ENCODE data around the gene KMT5B.

The KMT5B gene

DNA sequence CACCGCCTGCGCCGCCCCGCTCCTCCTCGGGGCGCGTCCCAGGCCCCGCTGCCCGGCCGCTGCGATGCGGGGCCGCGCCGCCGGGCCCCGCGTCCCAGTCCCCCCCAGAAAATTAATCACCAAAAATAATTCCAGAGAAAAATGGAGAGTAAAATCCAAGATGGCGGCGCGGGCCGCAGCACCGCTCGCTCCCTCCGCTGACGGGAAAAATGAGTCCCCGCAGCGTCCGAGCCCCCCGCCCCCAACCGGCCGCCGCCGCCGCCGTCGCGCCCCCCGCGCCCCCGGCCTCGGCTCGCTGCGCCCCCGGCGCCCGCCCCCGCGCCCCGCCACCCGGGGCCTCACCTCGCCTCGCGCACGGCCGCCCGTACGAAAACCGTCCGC, at the start of gene KMT5B:
Gene KMT5B, minus strand, starts transcription at position 162 of the 381 bp plus-strand sequence. CDS start 23,220 bp downstream, outside the sequence.
- H3K27ac ChIP-seq (ENCODE audit: low read depth, low read length) = peak within 1 kb of the TSS; percentile 98
- peak within 1 kb of the TSS; percentile 74 to 100 for H3K4me3 ChIP-seq (ENCODE audit: low read depth in 1 of 2, low read length in 2 of 2)
- peaks cover 58 to 59% of the 10 kb centered on the region in 2 donors for H3K4me1 ChIP-seq (ENCODE audit: control insufficient read depth in 1 of 2, insufficient read depth in 2 of 2, low read length in 2 of 2)
- H3K9me3 ChIP-seq (ENCODE audit: control insufficient read depth in 1 of 2, low read length in 2 of 2) = no peaks in the 10 kb centered on the region
- peak within 1 kb of the TSS; percentile 78 to 95 for H3K9ac ChIP-seq (ENCODE audit: low read depth in 1 of 2, low read length in 2 of 2)
- H3K36me3 ChIP-seq (ENCODE audit: control insufficient read depth in 1 of 2, insufficient read depth in 2 of 2, low read length in 2 of 2) = no peaks in the 10 kb centered on the region
- H3K27me3 ChIP-seq (ENCODE audit: control insufficient read depth in 1 of 2, insufficient read depth in 2 of 2, low read length in 2 of 2) = no peaks in the 10 kb centered on the region

DNA sequence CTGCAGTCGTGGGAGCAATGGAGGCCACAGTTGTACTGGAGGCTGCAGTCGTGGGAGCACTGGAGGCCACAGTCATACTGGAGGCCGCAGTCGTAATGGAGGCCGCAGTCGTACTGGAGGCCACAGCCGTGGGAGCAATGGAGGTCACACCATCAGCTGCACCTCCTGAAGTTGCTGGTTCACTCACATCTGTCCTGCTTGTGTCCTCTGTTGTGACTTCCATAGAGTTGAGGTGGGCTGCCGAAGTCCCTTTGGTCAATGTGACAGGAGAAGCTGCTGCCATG, 49.4 kb upstream of the KMT5B start:
- Histone ChIP-seq H3K4me1 (ENCODE audit: control insufficient read depth in 1 of 2, insufficient read depth in 2 of 2, low read length in 2 of 2) (peaks cover 18 to 22% of the 10 kb centered on the region in 2 donors), H3K9ac (ENCODE audit: low read depth in 1 of 2, low read length in 2 of 2) (no peak overlapping the region), H3K27me3 (ENCODE audit: control insufficient read depth in 1 of 2, insufficient read depth in 2 of 2, low read length in 2 of 2) (no peaks in the 10 kb centered on the region), H3K27ac (ENCODE audit: low read depth, low read length) (no peak overlapping the region), H3K36me3 (ENCODE audit: control insufficient read depth in 1 of 2, insufficient read depth in 2 of 2, low read length in 2 of 2) (peaks cover 56 to 71% of the 10 kb centered on the region in 2 donors), H3K9me3 (ENCODE audit: control insufficient read depth in 1 of 2, low read length in 2 of 2) (no peaks in the 10 kb centered on the region), H3K4me3 (ENCODE audit: low read depth in 1 of 2, low read length in 2 of 2) (no peak overlapping the region)

DNA sequence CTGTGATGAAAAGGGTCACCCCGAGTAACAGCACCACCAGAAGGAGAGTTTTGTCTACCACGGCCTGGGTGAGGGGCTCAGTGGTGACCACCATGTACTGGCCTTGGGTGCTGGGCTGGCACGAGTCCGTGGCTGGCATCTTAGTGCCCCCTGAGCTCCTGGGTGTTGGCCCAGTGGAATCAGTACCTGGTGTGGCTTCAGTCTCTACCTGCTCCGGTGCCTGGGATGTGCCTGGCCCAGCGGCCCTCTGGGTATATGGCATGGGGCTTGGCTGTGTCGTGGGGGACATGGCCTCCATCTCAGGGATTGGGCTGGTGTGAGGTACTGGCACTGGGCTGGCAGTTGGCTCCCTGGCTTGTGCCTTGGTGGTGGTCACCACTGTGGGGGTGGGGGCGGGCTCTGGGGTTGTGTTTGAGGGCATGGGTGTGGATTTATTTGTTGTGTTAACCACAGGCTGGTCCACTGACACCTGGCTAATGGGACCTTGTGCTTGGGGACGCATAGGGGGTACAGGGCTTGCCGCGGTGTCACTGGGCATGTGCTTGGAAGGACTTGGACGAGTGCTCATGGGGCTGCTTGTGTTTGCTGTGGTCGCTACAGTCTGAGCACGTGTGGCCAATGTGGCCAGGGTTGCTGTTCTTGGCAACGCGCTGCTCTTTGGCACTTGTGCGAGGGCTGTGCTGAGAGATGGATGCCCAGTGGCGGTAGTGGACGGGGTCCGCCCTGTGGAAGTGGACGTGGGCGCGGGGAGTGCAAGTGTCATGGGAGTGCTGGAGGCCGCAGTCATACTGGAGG, 48.9 kb upstream of the KMT5B start:
- Histone ChIP-seq H3K9me3 (ENCODE audit: control insufficient read depth in 1 of 2, low read length in 2 of 2) (no peaks in the 10 kb centered on the region), H3K4me1 (ENCODE audit: control insufficient read depth in 1 of 2, insufficient read depth in 2 of 2, low read length in 2 of 2) (peaks cover 18% of the 10 kb centered on the region in 2 donors), H3K27ac (ENCODE audit: low read depth, low read length) (no peak overlapping the region), H3K9ac (ENCODE audit: low read depth in 1 of 2, low read length in 2 of 2) (no peak overlapping the region), H3K4me3 (ENCODE audit: low read depth in 1 of 2, low read length in 2 of 2) (no peak overlapping the region), H3K27me3 (ENCODE audit: control insufficient read depth in 1 of 2, insufficient read depth in 2 of 2, low read length in 2 of 2) (no peaks in the 10 kb centered on the region), H3K36me3 (ENCODE audit: control insufficient read depth in 1 of 2, insufficient read depth in 2 of 2, low read length in 2 of 2) (peaks cover 51 to 65% of the 10 kb centered on the region in 2 donors)

DNA sequence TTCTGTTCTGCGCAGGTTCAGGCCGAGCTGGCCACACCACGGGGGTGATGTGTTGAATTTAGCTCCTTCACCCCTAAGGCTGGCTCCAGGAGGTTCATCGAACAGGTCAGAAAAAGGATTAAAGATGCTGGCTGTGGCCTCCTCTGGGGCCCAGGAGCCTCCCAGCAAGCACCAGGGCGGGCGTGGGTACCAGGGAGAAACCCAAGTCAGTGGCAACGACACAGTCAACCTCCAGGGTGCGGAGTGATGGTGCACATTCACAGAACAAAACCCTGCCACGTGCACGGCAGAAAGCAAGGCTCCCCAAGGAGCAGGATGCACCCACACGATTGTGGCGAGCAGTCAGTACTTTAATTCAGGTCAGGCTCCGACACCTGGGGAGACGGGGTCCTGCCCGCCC, 47.9 kb upstream of the KMT5B start:
- H3K9ac ChIP-seq (ENCODE audit: low read depth in 1 of 2, low read length in 2 of 2) = no peak overlapping the region
- H3K27me3 ChIP-seq (ENCODE audit: control insufficient read depth in 1 of 2, insufficient read depth in 2 of 2, low read length in 2 of 2) = no peaks in the 10 kb centered on the region
- no peak overlapping the region for H3K27ac ChIP-seq (ENCODE audit: low read depth, low read length)
- H3K4me3 ChIP-seq (ENCODE audit: low read depth in 1 of 2, low read length in 2 of 2) = no peak overlapping the region
- peaks cover 47 to 56% of the 10 kb centered on the region in 2 donors for H3K36me3 ChIP-seq (ENCODE audit: control insufficient read depth in 1 of 2, insufficient read depth in 2 of 2, low read length in 2 of 2)
- H3K9me3 ChIP-seq (ENCODE audit: control insufficient read depth in 1 of 2, low read length in 2 of 2) = no peaks in the 10 kb centered on the region
- peaks cover 11 to 13% of the 10 kb centered on the region in 2 donors for H3K4me1 ChIP-seq (ENCODE audit: control insufficient read depth in 1 of 2, insufficient read depth in 2 of 2, low read length in 2 of 2)

DNA sequence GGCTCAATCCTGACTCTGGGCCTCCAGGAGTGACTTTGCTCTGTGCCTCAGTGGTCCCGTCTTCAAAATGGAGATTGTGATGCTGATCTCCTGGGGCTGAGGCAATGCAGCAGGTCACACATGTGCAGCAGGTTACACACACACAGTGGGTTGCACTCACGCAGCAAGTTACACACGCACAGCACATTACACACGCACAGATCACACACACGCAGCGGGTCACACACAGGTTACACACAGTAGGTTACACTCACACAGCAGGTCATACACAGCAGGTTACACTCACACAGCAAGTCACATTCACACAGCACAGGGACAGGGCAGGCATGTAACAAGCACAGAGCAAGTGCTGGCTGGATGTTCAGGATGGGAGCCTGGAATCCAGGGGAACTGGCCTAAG, 47.4 kb upstream of the KMT5B start:
- no peak overlapping the region for H3K9ac ChIP-seq (ENCODE audit: low read depth in 1 of 2, low read length in 2 of 2)
- H3K27ac ChIP-seq (ENCODE audit: low read depth, low read length) = no peak overlapping the region
- no peaks in the 10 kb centered on the region for H3K9me3 ChIP-seq (ENCODE audit: control insufficient read depth in 1 of 2, low read length in 2 of 2)
- H3K27me3 ChIP-seq (ENCODE audit: control insufficient read depth in 1 of 2, insufficient read depth in 2 of 2, low read length in 2 of 2) = no peaks in the 10 kb centered on the region
- H3K4me1 ChIP-seq (ENCODE audit: control insufficient read depth in 1 of 2, insufficient read depth in 2 of 2, low read length in 2 of 2) = peaks cover 7 to 9% of the 10 kb centered on the region in 2 donors
- H3K36me3 ChIP-seq (ENCODE audit: control insufficient read depth in 1 of 2, insufficient read depth in 2 of 2, low read length in 2 of 2) = peaks cover 43 to 52% of the 10 kb centered on the region in 2 donors
- no peak overlapping the region for H3K4me3 ChIP-seq (ENCODE audit: low read depth in 1 of 2, low read length in 2 of 2)

DNA sequence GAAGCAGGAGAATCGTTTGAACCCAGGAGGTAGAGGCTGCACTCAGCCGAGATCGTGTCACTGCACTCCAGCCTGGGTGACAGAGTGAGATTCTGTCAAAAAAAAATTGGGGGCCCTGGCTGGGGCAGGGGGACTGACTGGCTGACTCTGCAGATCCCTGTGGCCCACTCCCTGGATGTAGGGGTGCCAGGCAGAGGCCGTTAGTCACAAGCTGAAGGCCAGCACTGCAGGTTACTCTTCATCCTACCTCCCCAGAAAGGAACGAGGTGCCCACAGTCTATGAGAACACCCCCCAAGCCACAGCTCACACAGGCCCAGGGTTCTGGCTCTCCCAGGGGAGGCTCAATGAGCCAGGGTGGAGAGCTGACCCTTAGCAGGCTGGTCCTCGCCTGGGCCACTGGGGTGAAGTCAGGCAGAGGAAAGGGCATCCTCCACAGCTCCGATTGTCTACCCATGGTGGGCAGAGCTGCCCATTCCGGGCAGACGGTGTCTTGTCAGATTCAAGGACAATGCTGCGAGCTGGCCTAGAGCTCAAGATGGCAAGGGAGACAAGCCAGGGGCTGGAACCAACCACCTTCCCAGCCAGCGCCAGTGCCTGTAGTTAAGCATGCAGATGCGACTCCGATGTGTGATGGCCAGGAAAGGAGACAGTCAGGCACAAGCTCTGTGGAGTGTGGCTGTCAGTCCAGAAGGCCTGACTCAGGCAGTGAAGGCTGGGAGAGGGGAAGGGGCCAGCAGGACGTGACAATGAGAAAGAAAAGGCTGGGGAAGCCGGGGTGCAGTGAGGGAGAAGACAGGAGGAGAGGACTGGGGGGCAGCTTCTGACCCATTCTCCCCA, 46.2 kb upstream of the KMT5B start:
- H3K4me1 ChIP-seq (ENCODE audit: control insufficient read depth in 1 of 2, insufficient read depth in 2 of 2, low read length in 2 of 2) = peaks cover 6 to 7% of the 10 kb centered on the region in 2 donors
- no peak overlapping the region for H3K9ac ChIP-seq (ENCODE audit: low read depth in 1 of 2, low read length in 2 of 2)
- no peaks in the 10 kb centered on the region for H3K27me3 ChIP-seq (ENCODE audit: control insufficient read depth in 1 of 2, insufficient read depth in 2 of 2, low read length in 2 of 2)
- H3K9me3 ChIP-seq (ENCODE audit: control insufficient read depth in 1 of 2, low read length in 2 of 2) = no peaks in the 10 kb centered on the region
- H3K36me3 ChIP-seq (ENCODE audit: control insufficient read depth in 1 of 2, insufficient read depth in 2 of 2, low read length in 2 of 2) = peaks cover 34 to 41% of the 10 kb centered on the region in 2 donors
- H3K27ac ChIP-seq (ENCODE audit: low read depth, low read length) = no peak overlapping the region
- H3K4me3 ChIP-seq (ENCODE audit: low read depth in 1 of 2, low read length in 2 of 2) = no peak overlapping the region

DNA sequence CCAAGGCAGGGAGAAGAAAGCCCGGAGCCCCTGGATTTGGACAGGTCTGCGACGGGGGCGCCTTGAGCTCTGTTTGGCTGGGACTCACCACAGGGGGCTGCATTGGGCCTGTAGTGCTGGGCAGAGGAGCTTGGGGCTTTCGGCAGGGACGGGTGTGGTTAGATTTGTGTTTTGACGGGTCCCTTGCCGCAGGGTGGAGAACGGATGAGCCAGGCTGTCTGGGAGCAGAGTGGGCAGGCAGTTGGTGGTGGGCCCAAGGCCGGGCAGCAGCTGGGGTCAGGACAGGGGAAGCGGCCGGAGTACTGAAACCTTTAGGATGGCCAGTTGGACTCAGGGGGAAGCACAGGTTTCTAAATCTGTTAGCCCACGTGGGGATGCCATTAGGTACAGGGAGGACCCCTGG, 45.3 kb upstream of the KMT5B start:
- Histone ChIP-seq H3K27me3 (ENCODE audit: control insufficient read depth in 1 of 2, insufficient read depth in 2 of 2, low read length in 2 of 2) (no peaks in the 10 kb centered on the region), H3K27ac (ENCODE audit: low read depth, low read length) (no peak overlapping the region), H3K9ac (ENCODE audit: low read depth in 1 of 2, low read length in 2 of 2) (no peak overlapping the region), H3K4me1 (ENCODE audit: control insufficient read depth in 1 of 2, insufficient read depth in 2 of 2, low read length in 2 of 2) (peaks cover 6 to 7% of the 10 kb centered on the region in 2 donors), H3K36me3 (ENCODE audit: control insufficient read depth in 1 of 2, insufficient read depth in 2 of 2, low read length in 2 of 2) (peaks cover 25 to 31% of the 10 kb centered on the region in 2 donors), H3K9me3 (ENCODE audit: control insufficient read depth in 1 of 2, low read length in 2 of 2) (no peaks in the 10 kb centered on the region), H3K4me3 (ENCODE audit: low read depth in 1 of 2, low read length in 2 of 2) (no peak overlapping the region)

DNA sequence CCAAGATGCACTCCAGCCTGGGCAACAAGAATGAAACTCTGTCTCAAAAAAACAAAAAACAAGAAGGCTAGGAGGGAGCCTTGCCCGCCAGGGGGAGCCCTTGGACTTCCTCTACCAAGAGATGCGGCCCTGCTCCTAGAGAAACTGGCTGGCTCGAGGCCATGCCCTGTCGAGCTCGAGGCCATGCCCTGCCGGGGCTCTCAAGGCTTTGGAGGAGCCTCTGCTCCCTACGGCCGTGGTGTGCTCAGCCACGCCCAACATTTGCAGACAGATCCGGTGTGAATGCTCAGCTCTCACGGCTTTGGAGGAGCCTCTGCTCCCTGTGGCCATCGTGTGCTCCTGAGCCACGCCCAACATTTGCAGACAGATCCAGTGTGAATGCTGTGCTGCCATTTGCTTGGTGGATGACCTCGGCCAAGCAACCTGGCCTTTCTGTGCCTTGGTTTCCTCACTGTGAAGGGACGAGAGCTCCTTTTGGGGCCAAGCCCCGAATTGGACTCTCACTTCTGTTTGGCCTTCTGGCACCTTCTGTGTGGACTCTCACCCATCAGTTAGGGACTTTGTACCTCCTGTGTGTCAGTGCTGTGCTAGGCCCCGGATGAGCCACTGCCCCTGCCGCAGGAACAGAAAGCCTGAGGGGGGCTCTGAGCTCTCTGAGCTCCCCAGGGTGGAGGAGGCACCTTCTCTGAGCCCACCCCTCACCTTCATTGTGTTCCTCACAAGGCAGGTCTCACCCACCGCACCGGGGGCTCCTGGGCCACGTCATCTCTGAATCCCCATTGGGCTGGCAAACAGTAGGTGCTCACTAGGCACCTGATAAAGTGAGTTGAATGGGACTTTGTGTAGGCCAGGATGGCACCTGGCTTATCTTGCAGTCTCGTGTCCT, 44.6 kb upstream of the KMT5B start:
- H3K9me3 ChIP-seq (ENCODE audit: control insufficient read depth in 1 of 2, low read length in 2 of 2) = no peaks in the 10 kb centered on the region
- H3K9ac ChIP-seq (ENCODE audit: low read depth in 1 of 2, low read length in 2 of 2) = peak overlapping the region in 1 of 2 donors; percentile 43
- peak overlapping the region; percentile 27 for H3K27ac ChIP-seq (ENCODE audit: low read depth, low read length)
- peaks cover 6 to 7% of the 10 kb centered on the region in 2 donors for H3K4me1 ChIP-seq (ENCODE audit: control insufficient read depth in 1 of 2, insufficient read depth in 2 of 2, low read length in 2 of 2)
- H3K36me3 ChIP-seq (ENCODE audit: control insufficient read depth in 1 of 2, insufficient read depth in 2 of 2, low read length in 2 of 2) = peaks cover 19 to 25% of the 10 kb centered on the region in 2 donors
- no peaks in the 10 kb centered on the region for H3K27me3 ChIP-seq (ENCODE audit: control insufficient read depth in 1 of 2, insufficient read depth in 2 of 2, low read length in 2 of 2)
- H3K4me3 ChIP-seq (ENCODE audit: low read depth in 1 of 2, low read length in 2 of 2) = peak overlapping the region in 1 of 2 donors; percentile 54

DNA sequence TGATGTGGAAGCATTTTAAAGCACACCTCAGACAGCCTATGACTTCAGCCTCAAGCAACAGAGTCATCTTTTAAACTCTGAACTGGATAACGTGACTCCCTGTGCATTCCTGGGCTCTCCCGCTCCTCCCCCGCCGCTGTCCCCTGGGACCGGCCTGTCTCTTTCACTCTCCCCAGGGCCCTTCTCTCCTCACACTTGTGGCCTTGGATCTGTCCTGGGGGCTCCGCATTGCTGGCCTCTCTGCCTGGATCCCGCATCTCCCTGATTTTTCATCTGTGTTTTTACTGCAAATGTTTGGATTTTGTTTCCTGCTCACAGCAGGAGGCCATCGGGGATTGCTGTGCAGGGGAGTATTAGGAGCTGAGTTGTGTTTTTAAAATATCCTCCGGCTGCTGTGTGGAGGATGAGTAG, 43.2 kb upstream of the KMT5B start:
- H3K4me3 ChIP-seq (ENCODE audit: low read depth in 1 of 2, low read length in 2 of 2) = no peak overlapping the region
- H3K27ac ChIP-seq (ENCODE audit: low read depth, low read length) = no peak overlapping the region
- H3K4me1 ChIP-seq (ENCODE audit: control insufficient read depth in 1 of 2, insufficient read depth in 2 of 2, low read length in 2 of 2) = peaks cover 6 to 7% of the 10 kb centered on the region in 2 donors
- H3K27me3 ChIP-seq (ENCODE audit: control insufficient read depth in 1 of 2, insufficient read depth in 2 of 2, low read length in 2 of 2) = no peaks in the 10 kb centered on the region
- peaks cover 5 to 11% of the 10 kb centered on the region in 2 donors for H3K36me3 ChIP-seq (ENCODE audit: control insufficient read depth in 1 of 2, insufficient read depth in 2 of 2, low read length in 2 of 2)
- H3K9me3 ChIP-seq (ENCODE audit: control insufficient read depth in 1 of 2, low read length in 2 of 2) = no peaks in the 10 kb centered on the region
- H3K9ac ChIP-seq (ENCODE audit: low read depth in 1 of 2, low read length in 2 of 2) = no peak overlapping the region
